Retinal pigment epithelial cell (primary cell): ENCODE measurements around the gene EIF2D.

Source experiments
- DNase-seq: peaks from one replicate; pipeline ENCODE4 v3.0.0-alpha.2; 2010; ENCODE audit warnings: low read depth
- H3K4me3 ChIP-seq: 2 replicates; pipeline ENCODE4 v1.5.1; 2011; ENCODE audit warnings: mild to moderate bottlenecking, low read length, control low read depth, moderate library complexity
- CTCF ChIP-seq: conservative IDR thresholded peaks from 2 replicates; pipeline ENCODE4 v1.5.1; 2011; ENCODE audit warnings: low read depth, low read length, control low read depth, inconsistent platforms

Gene EIF2D

DNA sequence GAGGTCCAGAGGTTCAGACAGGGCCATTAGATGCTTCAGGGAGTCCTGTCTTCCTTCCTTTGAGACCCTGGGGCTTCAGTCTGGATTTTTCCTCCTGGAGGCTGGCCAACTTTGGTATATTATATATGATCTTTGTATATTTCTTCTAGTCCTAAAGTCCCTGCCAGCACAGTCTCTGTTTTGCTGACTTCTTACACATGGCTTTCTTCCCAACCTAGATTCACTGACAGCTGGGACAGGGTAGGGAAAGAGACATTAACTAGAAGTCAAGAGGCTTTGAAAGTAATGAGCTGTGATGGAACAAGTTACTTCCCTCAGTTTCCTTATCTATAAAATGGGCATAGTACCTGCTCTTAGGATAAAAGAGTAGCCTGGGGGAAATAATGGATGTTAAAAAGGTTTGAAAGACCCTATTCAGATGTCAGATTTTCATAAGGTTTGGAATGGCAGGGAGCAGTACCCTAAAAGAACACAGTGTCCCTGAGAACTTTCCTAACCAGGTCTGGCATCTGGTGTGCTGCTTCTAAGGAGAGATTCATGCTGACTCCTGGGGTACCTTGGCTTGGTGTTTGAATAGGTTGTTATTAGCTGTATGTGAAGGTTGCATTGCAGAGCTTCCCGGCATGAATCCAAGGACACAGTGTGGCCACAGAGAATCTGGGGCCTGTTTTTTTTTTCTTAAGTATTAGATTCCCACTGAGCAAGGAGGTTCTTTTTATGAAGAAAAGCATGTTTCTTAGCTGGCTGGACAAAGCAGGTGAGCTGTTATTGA lies 57.4 kb downstream of the EIF2D start:
- no peak for DNase-seq
- TF ChIP-seq CTCF: no peak
- H3K4me3 ChIP-seq: no peak overlapping the region

GRCh38 chr1:206554211-206554610 lies 58.1 kb downstream of the EIF2D start:
- no peak for DNase-seq
- TF ChIP-seq CTCF: no peak
- H3K4me3 ChIP-seq: no peak overlapping the region

- DNase-seq: no peak
- TF ChIP-seq CTCF: no peak
- H3K4me3 ChIP-seq: no peak overlapping the region
Measured at GRCh38 chr1:206551986-206552326, 60.3 kb downstream of the EIF2D start.

DNA sequence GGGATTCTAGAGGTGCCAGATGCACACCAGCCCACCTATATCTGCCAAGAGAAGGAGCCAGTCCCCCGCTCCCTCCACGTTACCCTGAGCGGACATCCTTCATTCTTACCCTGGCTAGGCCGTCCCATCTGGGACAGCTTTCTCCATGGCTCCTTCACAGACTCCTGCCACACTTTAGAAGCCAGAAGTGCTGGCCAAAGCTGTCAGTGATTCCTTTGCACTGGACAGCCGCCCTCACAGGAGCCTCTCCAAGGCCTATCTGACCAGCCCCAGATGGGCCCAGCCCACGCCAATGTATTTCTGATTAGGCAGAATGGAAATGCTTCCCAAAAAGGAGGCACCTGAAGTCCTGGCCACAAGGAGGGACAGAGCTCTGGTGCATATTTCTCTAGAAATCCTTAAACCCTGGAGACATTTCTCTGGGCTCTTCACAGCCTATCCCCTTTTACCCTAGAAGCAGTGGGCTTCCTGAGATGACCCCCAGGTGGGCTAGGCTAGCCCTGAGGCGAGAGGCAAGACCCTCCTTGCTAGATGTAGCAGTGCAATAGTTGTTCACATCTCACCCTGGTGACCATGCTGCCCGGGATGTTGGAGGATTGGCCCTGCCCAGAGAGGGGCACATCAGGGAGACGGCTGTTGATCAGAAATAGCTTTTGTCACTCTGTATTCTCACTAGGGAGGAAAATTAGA lies 60.8 kb downstream of the EIF2D start:
- H3K4me3 ChIP-seq: no peak overlapping the region
- no peak for TF ChIP-seq CTCF
- no peak for DNase-seq

DNA sequence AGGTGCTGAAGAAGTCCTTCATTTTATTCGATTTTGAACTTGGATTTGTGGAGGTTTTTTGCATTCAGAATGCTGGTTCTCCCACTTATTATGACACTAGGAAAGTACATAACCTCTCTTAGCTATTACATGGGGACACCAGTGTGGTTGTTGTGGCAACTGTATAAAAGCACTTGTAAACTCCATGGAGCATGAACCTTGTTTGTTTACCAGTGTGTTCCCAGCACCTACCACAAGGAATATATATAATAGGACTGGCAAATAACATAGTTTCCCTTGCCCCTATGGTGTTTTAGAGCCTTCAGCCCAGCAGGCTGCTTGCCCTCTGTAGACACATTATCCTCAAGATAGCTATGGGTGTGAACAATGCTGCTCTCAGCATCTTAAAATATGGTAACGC lies 61.8 kb downstream of the EIF2D start:
- no peak for DNase-seq
- no peak overlapping the region for H3K4me3 ChIP-seq
- no peak for TF ChIP-seq CTCF

- no peak for DNase-seq
- H3K4me3 ChIP-seq: no peak overlapping the region
Measured at GRCh38 chr1:206547104-206547503, 65.2 kb downstream of the EIF2D start.

More at GRCh38 chr1:206547104-206547503, 65.2 kb downstream of the EIF2D start:
- TF ChIP-seq CTCF: no peak
